GM18502 (cell line): ENCODE results near the gene DCAF11.

Experiments
- ATAC-seq: cut with Tn5 transposase; IDR thresholded peaks from one replicate; pipeline ENCODE4 v1.9.1; 2021; ENCODE audit warnings: mild to moderate bottlenecking; ENCODE audit not compliant: unreplicated experiment, poor library complexity

The DCAF11 gene

DNA sequence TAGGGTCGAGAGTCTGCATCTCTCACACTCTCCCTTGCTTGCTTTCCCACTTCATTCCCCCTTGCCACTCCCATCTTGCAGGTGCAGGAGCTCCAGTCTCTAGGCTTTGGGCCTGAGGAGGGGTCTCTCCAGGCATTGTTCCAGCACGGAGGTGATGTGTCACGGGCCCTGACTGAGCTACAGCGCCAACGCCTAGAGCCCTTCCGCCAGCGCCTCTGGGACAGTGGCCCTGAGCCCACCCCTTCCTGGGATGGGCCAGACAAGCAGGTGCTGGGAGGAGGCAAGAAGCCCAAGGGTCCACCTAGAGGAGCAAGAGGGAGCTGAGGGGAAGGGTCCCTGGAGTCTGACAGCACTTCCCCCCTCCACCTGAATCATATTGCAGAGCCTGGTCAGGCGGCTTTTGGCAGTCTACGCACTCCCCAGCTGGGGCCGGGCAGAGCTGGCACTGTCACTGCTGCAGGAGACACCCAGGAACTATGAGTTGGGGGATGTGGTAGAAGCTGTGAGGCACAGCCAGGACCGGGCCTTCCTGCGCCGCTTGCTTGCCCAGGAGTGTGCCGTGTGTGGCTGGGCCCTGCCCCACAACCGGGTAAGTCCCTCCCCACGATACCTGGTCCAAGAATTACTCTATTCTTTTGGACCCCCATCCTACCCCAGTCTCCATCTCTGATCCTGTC, 37.0 kb downstream of the DCAF11 start:
- ATAC-seq, result no peak

DNA sequence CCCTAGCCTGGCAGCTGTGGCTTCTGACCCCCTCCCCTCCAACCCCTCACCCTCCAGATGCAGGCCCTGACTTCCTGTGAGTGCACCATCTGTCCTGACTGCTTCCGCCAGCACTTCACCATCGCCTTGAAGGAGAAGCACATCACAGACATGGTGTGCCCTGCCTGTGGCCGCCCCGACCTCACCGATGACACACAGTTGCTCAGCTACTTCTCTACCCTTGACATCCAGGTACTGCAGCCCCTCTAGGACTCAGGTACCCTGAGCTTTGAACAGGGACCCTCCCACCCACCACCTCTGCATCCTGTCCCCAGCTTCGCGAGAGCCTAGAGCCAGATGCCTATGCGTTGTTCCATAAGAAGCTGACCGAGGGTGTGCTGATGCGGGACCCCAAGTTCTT, 40.5 kb downstream of the DCAF11 start:
- ATAC-seq, result no peak

DNA sequence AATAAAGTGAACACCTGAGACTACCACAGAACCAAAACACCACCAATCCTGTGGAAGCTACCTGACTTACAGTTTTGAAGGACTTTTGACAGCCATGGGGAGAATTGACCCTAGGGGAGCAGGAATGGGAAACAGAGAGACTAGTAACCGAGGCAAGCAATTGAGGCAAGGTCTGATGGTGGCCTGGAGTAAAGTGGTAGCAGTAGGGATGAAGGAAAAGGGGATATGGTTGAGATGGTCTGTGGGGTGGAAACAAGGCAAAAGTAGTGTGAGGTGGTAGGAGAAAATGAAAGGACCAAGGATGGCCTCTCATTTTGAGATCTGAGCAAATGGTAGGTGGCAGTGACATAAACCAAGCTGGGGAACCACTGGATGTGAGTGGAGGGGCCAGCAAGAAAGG, 42.3 kb downstream of the DCAF11 start:
- no peak for ATAC-seq

DNA sequence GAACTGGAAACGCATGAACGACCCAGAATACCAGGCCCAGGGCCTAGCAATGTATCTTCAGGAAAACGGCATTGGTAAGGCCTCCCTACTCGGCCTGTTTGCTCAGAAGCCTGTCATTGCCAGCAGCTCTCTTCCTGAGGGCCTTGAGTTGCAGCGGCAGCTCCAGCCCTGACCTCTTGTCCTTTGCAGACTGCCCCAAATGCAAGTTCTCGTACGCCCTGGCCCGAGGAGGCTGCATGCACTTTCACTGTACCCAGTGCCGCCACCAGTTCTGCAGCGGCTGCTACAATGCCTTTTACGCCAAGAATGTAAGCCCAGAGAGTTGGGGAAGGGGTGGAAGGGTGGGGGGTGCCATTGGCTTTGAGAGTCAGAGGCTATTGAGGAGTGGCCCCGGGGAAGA, 42.8 kb downstream of the DCAF11 start:
- no peak for ATAC-seq

DNA sequence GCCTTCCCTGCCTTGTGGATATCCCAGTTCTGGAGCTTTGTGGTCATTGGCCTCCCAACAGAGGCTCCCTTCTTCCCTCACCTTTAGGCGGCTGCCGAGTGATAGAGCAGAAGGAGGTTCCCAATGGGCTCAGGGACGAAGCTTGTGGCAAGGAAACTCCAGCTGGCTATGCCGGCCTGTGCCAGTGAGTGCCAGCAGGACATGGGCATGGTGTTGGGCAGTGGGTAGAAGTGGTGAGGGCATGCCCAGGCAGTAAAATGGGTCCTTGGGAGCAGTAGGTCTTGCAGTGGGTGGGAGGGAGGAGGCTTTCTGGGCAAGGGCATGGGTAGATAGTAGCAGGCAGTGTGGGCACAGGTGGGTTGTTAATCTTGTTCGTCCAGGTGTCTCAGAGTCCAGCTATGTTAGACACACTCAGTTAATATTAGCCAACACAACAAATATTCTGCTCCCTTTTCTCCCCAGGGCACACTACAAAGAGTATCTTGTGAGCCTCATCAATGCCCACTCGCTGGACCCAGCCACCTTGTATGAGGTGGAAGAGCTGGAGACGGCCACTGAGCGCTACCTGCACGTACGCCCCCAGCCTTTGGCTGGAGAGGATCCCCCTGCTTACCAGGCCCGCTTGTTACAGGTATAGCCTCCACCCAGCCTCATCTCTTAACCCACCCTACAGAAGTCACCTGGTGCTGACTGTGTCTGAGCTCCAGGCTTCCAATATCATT, 45.4 kb downstream of the DCAF11 start:
- no peak for ATAC-seq

DNA sequence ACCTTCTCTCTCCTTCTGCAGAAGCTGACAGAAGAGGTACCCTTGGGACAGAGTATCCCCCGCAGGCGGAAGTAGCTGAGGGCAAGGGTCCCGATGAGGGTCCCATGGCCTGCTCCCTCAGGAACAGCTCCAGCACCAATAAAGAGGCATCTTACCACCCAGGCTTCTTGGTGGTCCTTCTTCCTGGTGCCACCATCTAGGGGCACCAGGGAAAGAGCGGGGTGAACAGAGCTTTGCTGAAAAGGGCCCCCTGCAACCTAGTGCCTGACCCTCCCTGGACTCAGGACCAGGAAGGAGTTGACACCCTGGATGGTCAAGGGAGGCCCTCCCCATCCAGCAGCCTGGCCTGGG, 45.9 kb downstream of the DCAF11 start:
- ATAC-seq, result no peak

DNA sequence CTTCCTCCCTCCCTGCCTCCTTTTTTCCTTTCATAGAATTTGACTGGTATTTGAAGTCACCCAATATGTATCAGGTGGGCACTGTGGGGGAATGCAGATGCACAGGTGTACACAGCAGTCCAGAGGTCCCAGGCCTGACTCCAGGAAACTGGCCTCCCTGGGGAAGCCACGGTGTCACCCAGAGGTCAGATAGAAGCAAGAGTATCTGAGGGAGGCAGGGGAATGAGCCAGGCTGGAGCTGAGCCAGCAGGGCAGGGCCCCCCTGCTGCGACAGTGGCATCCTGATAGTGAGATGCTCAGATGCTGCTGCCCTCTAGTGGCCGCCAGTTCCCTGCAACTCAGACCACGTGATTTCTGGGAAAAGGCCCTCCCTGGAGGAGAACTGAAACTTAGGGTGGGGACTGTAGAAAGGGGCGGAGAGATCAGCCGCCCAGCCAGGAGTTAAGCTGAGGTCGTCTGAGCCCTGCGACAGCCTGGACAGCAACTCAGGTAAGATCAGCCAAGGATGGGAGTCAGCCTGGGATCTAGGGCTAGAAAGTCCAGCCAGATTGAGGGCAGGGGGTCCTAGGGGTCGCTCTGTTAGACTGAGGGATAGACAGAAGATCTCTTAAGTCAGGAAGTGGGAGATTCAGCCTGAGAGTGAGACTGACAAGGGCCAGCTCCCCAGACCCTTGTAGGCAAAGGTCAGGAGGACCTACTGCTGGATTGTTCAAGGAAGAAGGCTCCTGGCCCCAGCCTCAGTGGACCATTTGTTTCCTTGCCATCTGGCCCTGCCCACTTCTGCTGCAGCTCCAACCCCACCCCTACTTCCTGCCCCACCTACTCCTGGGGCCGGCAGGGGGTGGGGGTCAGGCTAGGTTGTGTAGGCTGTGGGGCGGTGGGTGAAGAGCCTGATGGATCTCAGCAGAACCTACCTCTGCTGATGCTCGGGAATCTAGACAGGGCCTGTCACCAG, 46.5 kb downstream of the DCAF11 start, which contains the start of gene IRF9:
TSS of gene IRF9 (plus strand) at position 416 of the 955 bp plus-strand sequence. CDS start 880 bp downstream, outside the sequence.
- ATAC-seq, result peak; percentile 81

DNA sequence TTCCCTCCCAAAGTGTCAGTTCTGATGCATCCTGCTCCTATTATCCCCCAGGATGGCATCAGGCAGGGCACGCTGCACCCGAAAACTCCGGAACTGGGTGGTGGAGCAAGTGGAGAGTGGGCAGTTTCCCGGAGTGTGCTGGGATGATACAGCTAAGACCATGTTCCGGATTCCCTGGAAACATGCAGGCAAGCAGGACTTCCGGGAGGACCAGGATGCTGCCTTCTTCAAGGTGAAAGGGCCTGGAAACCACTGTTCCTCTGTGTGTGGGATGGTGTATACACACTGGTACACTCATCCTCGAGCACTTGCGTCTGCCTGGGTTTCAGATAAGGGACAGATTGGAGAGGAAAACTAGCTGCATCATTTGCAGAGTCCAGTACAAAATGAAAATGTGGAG, 47.5 kb downstream of the DCAF11 start:
- ATAC-seq, result no peak

DNA sequence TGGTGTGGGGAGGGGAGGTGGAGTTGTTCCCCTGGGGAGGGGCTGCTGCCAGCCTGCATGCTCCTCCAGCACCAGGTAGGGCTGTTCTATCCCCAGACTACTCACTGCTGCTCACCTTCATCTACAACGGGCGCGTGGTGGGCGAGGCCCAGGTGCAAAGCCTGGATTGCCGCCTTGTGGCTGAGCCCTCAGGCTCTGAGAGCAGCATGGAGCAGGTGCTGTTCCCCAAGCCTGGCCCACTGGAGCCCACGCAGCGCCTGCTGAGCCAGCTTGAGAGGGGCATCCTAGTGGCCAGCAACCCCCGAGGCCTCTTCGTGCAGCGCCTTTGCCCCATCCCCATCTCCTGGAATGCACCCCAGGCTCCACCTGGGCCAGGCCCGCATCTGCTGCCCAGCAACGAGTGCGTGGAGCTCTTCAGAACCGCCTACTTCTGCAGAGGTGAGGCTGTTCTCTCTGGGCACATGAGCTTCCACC, 50.0 kb downstream of the DCAF11 start:
- ATAC-seq, result no peak

DNA sequence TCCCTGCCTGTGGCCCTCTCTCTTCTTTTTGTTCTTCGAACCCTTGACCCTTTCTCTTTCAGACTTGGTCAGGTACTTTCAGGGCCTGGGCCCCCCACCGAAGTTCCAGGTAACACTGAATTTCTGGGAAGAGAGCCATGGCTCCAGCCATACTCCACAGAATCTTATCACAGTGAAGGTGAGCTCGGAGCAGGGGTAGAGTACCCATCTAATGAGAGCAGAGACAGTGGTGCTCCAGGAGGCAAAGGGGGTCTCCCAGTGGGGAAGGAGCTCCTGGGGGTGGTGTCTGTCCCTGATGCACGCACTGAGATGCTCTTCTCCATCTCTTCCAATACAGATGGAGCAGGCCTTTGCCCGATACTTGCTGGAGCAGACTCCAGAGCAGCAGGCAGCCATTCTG, 51.2 kb downstream of the DCAF11 start:
- ATAC-seq, result no peak

DNA sequence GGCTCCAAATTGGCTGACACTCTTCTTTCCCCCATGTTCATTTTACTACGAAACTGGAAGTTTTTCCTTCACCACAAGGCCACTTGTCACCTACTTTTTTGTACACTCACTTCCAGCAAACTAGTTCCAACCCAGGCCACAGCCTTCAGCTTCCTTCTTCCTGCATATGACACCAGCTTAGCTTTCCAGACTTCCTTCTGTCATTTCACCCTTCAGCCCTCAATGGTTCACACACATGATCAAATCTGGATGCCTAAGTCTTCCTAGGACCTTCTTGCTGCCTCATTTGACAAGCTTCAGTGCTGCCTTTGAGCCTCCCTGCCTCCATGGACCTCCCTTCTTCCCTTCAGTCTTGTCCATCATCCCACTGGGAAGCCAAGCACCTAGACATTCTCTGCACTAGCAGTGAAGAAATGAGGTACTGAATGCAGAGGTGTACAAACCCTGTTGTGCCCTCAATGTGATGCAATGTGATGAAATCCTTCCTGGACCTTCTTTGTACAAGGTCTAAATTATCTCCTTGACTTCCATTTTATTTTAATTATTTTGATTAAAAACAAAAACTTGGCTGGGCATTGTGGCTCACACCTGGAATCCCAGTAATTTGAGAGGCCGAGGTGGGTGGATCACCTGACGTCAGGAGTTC, 53.0 kb downstream of the DCAF11 start:
- ATAC-seq, result no peak

DNA sequence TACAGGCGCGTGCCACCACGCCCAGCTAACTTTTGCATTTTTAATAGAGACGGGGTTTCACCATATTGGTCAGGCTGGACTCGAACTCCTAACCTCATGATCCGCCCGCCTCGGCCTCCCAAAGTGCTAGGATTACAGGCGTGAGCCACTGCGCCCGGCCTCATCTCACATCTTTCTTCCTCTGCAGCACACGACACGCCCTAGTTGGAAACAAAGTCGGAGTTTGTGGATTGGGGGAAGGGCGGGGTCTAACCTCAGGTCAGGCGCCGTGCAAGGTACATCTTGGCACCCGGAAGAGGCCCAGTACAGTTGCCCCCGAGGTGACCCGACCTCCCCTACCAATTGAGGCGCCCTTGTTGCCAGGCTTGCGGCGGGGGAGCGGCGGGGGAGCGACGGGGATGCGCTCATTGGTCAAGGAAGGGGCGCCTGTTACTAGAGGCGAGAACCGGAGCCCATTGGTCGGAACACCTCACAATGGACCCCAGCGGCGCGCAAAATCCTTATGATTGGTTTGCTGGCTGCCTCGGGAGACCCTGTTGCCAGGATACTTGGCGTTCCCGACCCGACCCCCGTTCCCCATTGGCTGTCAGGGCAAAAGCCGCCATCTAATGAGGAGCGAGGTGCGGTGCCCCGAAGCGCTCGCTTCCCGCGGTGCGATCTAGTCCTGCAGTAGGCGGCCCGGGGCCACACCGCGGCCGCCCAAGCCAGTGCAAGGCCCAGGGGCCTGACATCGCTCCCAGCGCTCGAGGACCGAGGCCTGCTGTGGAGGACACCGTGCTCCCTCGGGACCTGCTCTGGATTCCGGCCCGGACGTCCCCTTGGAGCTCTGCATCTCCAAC, 57.1 kb downstream of the DCAF11 start, which contains the start of gene REC8:
TSS of gene REC8 (plus strand) at position 659 of the 839 bp plus-strand sequence. CDS start 473 bp downstream, outside the sequence.
- ATAC-seq, result peak; percentile 92

DNA sequence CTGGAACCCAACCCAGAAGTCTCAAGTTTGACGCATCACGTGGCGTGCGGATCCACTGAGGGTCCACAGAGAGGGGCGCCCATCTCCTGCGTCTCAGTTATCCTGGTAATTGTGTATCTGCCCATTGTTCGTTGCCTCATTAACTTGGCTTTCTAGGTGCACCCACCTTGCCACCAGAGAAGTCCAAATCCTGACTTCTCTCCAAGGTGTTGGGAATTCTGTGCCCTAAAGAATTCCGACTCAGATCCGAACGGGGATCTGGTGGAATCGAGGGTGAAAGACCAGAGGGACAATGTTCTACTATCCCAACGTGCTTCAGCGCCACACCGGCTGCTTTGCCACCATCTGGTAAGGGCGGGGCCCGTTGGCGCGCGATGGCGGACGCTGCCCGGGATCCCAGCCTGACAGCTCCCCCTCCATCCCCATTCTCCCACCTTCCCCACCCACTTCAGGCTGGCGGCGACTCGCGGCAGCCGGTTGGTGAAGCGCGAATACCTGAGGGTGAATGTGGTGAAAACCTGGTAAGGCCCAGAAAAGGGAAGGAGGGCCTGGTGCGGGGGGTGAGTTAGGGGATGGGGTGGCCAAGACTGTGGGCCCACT, 57.8 kb downstream of the DCAF11 start:
- no peak for ATAC-seq

DNA sequence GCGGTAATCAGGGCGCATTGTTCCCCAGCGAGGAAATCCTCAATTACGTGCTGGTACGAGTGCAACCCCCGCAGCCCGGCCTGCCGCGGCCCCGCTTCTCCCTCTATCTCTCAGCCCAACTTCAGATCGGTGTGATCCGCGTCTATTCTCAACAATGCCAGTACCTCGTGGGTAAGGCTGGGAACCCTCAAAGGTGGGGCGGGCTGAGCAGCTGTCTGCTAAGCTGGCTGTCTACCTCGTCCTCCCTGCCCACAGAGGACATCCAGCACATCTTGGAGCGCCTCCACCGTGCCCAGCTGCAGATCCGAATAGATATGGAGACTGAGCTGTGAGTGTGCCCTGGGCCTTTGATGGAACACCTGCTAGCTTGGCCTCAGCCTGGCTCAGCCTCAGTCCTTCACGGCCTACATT, 58.3 kb downstream of the DCAF11 start:
- no peak for ATAC-seq
